H9 (cell line): ENCODE measurements around the gene NEXN. TPM values are rescaled to one million over a fixed set of nuclear protein-coding genes. Genes with fewer than 3 reads are reported as not detected.

Experiments used
- DNase-seq: peaks from one replicate; pipeline ENCODE4 v3.0.0-alpha.2; 2017
- H2AFZ ChIP-seq: one replicate; pipeline ENCODE4 v1.6.1; 2013; ENCODE audit warnings: mild to moderate bottlenecking, low read length, control low read depth, moderate library complexity
- H2AK5ac ChIP-seq: 2 replicates; pipeline ENCODE4 v1.6.1; 2013; ENCODE audit warnings: low read length, control low read depth, mixed read lengths; ENCODE audit not compliant: insufficient read length
- H2BK120ac ChIP-seq: one replicate; pipeline ENCODE4 v1.6.1; 2013; ENCODE audit warnings: low read depth, mild to moderate bottlenecking, low read length, control low read depth, inconsistent platforms; ENCODE audit not compliant: poor library complexity, severe bottlenecking
- H2BK12ac ChIP-seq: 2 replicates; pipeline ENCODE4 v1.6.1; 2013; ENCODE audit warnings: low read length, control low read depth, mixed read lengths, low read depth; ENCODE audit not compliant: insufficient read length
- H2BK15ac ChIP-seq: 2 replicates; pipeline ENCODE4 v1.6.1; 2013; ENCODE audit warnings: low read depth, low read length, control low read depth
- H2BK20ac ChIP-seq: one replicate; pipeline ENCODE4 v1.6.1; 2013; ENCODE audit warnings: low read depth, mild to moderate bottlenecking, low read length, control low read depth, inconsistent platforms; ENCODE audit not compliant: poor library complexity, severe bottlenecking
- H2BK5ac ChIP-seq: 2 replicates; pipeline ENCODE4 v1.6.1; 2013; ENCODE audit warnings: low read length, control low read depth, mixed read lengths; ENCODE audit not compliant: insufficient read length
- H3K14ac ChIP-seq: 2 replicates; pipeline ENCODE4 v1.6.1; 2013; ENCODE audit warnings: low read length, control low read depth; ENCODE audit not compliant: insufficient read depth
- H3K18ac ChIP-seq: 2 replicates; pipeline ENCODE4 v1.6.1; 2013; ENCODE audit warnings: low read depth, mild to moderate bottlenecking, mixed read lengths, low read length, control low read depth; ENCODE audit not compliant: insufficient read length
- H3K23ac ChIP-seq: 2 replicates; pipeline ENCODE4 v1.6.1; 2013; ENCODE audit warnings: low read length, control low read depth, mixed read lengths, low read depth; ENCODE audit not compliant: insufficient read length
- H3K23me2 ChIP-seq: 2 replicates; pipeline ENCODE4 v1.6.1; 2013; ENCODE audit warnings: low read depth, mild to moderate bottlenecking, mixed read lengths, low read length, control low read depth; ENCODE audit not compliant: insufficient read length, poor library complexity, severe bottlenecking
- H3K27ac ChIP-seq: 2 replicates; pipeline ENCODE4 v1.5.1; 2013; ENCODE audit warnings: low read length, control low read depth, mixed read lengths, low read depth; ENCODE audit not compliant: insufficient read length
- H3K27me3 ChIP-seq: 2 replicates; pipeline ENCODE4 v1.6.1; 2013; ENCODE audit warnings: low read length, control low read depth, inconsistent platforms; ENCODE audit not compliant: insufficient read depth
- H3K4ac ChIP-seq: 2 replicates; pipeline ENCODE4 v1.6.1; 2013; ENCODE audit warnings: low read depth, mild to moderate bottlenecking, control low read depth, inconsistent platforms, low read length, moderate library complexity
- H3K4me1 ChIP-seq: 2 replicates; pipeline ENCODE4 v1.6.1; 2013; ENCODE audit warnings: low read length, control low read depth, inconsistent platforms; ENCODE audit not compliant: insufficient read depth
- H3K4me2 ChIP-seq: 2 replicates; pipeline ENCODE4 v1.6.1; 2013; ENCODE audit warnings: low read length, control low read depth, mixed read lengths; ENCODE audit not compliant: insufficient read length, insufficient read depth
- H3K56ac ChIP-seq: 2 replicates; pipeline ENCODE4 v1.6.1; 2013; ENCODE audit warnings: low read depth, mild to moderate bottlenecking, mixed read lengths, low read length, control low read depth; ENCODE audit not compliant: insufficient read length
- H3K79me1 ChIP-seq: 2 replicates; pipeline ENCODE4 v1.6.1; 2013; ENCODE audit warnings: low read depth, mild to moderate bottlenecking, moderate library complexity, low read length, control low read depth, inconsistent platforms; ENCODE audit not compliant: insufficient read depth, poor library complexity, severe bottlenecking
- H3K79me2 ChIP-seq: 2 replicates; pipeline ENCODE4 v1.6.1; 2013; ENCODE audit warnings: low read length, control low read depth, inconsistent platforms; ENCODE audit not compliant: insufficient read depth
- H3K9ac ChIP-seq: 2 replicates; pipeline ENCODE4 v1.6.1; 2013; ENCODE audit warnings: low read length, control low read depth, mixed read lengths; ENCODE audit not compliant: insufficient read length; ENCODE audit errors: extremely low read depth
- H3K9me3 ChIP-seq: one replicate; pipeline ENCODE4 v1.6.1; 2013; ENCODE audit warnings: low read depth, low read length, inconsistent platforms; ENCODE audit not compliant: control insufficient read depth
- H3T11ph ChIP-seq: one replicate; pipeline ENCODE4 v1.6.1; 2013; ENCODE audit warnings: mild to moderate bottlenecking, low read length, control low read depth, inconsistent platforms
- H4K20me1 ChIP-seq: one replicate; pipeline ENCODE4 v1.6.1; 2013; ENCODE audit not compliant: control insufficient read depth, insufficient read length, insufficient read depth
- H4K5ac ChIP-seq: 2 replicates; pipeline ENCODE4 v1.6.1; 2013; ENCODE audit warnings: low read depth, mild to moderate bottlenecking, mixed read lengths, low read length, control low read depth; ENCODE audit not compliant: insufficient read length
- H4K8ac ChIP-seq: replicated peaks from 2 replicates; pipeline ENCODE4 v1.6.1; 2013; ENCODE audit warnings: low read length, control low read depth, mixed read lengths, low read depth; ENCODE audit not compliant: insufficient read length
- H4K91ac ChIP-seq: 2 replicates; pipeline ENCODE4 v1.6.1; 2013; ENCODE audit warnings: low read depth, mild to moderate bottlenecking, moderate library complexity, mixed read lengths, low read length, control low read depth; ENCODE audit not compliant: insufficient read length
- H3K27ac Mint-ChIP-seq, 3 experiments: 2 replicates in 2 of 3; 3 replicates in 1 of 3; pipeline ENCODE4 v1.8.0; 2020 to 2021; ENCODE audit warnings: mixed read lengths in 3 of 3, mild to moderate bottlenecking in 1 of 3, moderate library complexity in 1 of 3
- H3K27me3 Mint-ChIP-seq: 2 replicates; pipeline ENCODE4 v1.8.0; 2021; ENCODE audit warnings: low read depth, mild to moderate bottlenecking, moderate library complexity, mixed read lengths
- H3K36me3 Mint-ChIP-seq, 3 experiments: 2 replicates in 2 of 3; 3 replicates in 1 of 3; pipeline ENCODE4 v1.8.0; 2020 to 2021; ENCODE audit warnings: low read depth in 3 of 3, mixed read lengths in 3 of 3; ENCODE audit not compliant: insufficient read depth in 1 of 3
- H3K4me1 Mint-ChIP-seq, 2 experiments: 2 replicates each; pipeline ENCODE4 v1.8.0; 2020; ENCODE audit warnings: mixed read lengths in 2 of 2
- H3K4me3 Mint-ChIP-seq, 2 experiments: 2 replicates in 1 of 2; 3 replicates in 1 of 2; pipeline ENCODE4 v1.8.0; 2020 to 2021; ENCODE audit warnings: mild to moderate bottlenecking in 2 of 2, mixed read lengths in 2 of 2, moderate library complexity in 1 of 2
- H3K9me3 Mint-ChIP-seq, 2 experiments: 2 replicates in 1 of 2; 3 replicates in 1 of 2; pipeline ENCODE4 v1.8.0; 2020; ENCODE audit warnings: mild to moderate bottlenecking in 2 of 2, mixed read lengths in 2 of 2, moderate library complexity in 1 of 2
- WGBS: extraction: QIAGEN DNeasy Blood & Tissue Kit; methylation state at CpG from one replicate; pipeline ENCODE4 v1.1.7; 2013; ENCODE audit warnings: missing lambda C conversion rate, low lambda C conversion rate, mixed read lengths; ENCODE audit not compliant: insufficient read length; ENCODE audit errors: extremely low coverage; 5-methylcytosine and 5-hydroxymethylcytosine counted together
- total RNA-seq: library from RNA; stranded (reverse); gene quantifications from 2 replicates; pipeline ENCODE4 v1.2.1, GENCODE V29; 2021
- TF ChIP-seq, protein P1 (sequence below): fragments of 200-600 bp; sonication (generic); conservative IDR thresholded peaks from 3 replicates; pipeline ENCODE4 v1.8.0; 2021; ENCODE audit warnings: antibody characterized with exemption, mild to moderate bottlenecking

The NEXN gene
- total RNA-seq, 1 experiment from 2014 or later, result 3.2 TPM

DNA sequence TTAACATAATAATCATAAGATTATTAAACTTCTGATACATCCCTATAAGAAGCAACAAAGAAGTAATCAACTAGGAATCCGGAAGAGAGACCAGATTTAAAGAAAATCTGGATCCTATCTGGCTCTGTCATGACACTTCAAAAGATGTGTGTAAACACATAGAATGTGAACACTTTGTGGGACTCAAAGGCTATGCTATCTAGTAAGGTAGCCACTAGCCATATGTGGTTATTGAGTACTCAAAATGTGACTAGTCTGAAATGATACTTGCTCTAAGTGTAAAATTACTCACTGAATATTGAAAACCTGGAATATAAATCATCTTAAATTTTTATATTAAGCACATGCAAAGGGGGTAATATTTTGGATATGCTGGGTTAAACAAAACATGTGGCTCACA lies 81.8 kb downstream of the NEXN start:
- H3K27me3 ChIP-seq, result no peaks in the 10 kb centered on the region
- no peak for DNase-seq
- no peaks in the 10 kb centered on the region for H3K9me3 ChIP-seq
- H3K27ac ChIP-seq, result no peak overlapping the region
- H3K36me3 Mint-ChIP-seq, result peaks cover 33 to 63% (median 62%) of the 10 kb centered on the region in 3 experiments
- H3K79me1 ChIP-seq, result peaks cover 3% of the 10 kb centered on the region
- no CpG with 5 or more reads among the region's 1 CpG for WGBS
- H3K23ac ChIP-seq, result no peak overlapping the region
- H3K23me2 ChIP-seq, result no peaks in the 10 kb centered on the region
- TF ChIP-seq, protein P1, sequence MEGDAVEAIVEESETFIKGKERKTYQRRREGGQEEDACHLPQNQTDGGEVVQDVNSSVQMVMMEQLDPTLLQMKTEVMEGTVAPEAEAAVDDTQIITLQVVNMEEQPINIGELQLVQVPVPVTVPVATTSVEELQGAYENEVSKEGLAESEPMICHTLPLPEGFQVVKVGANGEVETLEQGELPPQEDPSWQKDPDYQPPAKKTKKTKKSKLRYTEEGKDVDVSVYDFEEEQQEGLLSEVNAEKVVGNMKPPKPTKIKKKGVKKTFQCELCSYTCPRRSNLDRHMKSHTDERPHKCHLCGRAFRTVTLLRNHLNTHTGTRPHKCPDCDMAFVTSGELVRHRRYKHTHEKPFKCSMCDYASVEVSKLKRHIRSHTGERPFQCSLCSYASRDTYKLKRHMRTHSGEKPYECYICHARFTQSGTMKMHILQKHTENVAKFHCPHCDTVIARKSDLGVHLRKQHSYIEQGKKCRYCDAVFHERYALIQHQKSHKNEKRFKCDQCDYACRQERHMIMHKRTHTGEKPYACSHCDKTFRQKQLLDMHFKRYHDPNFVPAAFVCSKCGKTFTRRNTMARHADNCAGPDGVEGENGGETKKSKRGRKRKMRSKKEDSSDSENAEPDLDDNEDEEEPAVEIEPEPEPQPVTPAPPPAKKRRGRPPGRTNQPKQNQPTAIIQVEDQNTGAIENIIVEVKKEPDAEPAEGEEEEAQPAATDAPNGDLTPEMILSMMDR, result no peak
- H3T11ph ChIP-seq, result no peak overlapping the region
- H3K4me3 Mint-ChIP-seq, result no peak overlapping the region
- no peaks in the 10 kb centered on the region for H3K27me3 Mint-ChIP-seq
- no peak overlapping the region for H2BK12ac ChIP-seq
- H3K18ac ChIP-seq, result no peak overlapping the region
- H3K27ac Mint-ChIP-seq, result no peak overlapping the region
- no peaks in the 10 kb centered on the region for H4K20me1 ChIP-seq
- no peak overlapping the region for H2AK5ac ChIP-seq
- no peak overlapping the region for H3K4me2 ChIP-seq
- no peak overlapping the region for H2BK5ac ChIP-seq
- H2AFZ ChIP-seq, result no peak overlapping the region
- no peak overlapping the region for H3K9ac ChIP-seq
- H4K8ac ChIP-seq, result no peak overlapping the region
- no peak overlapping the region for H2BK20ac ChIP-seq
- H3K4me1 Mint-ChIP-seq, result peaks cover 16 to 23% of the 10 kb centered on the region in 2 experiments
- H2BK15ac ChIP-seq, result no peak overlapping the region
- H3K9me3 Mint-ChIP-seq, result no peaks in the 10 kb centered on the region
- peaks cover 37% of the 10 kb centered on the region for H3K79me2 ChIP-seq
- H4K91ac ChIP-seq, result no peak overlapping the region
- H3K56ac ChIP-seq, result no peak overlapping the region
- no peaks in the 10 kb centered on the region for H3K4me1 ChIP-seq
- no peak overlapping the region for H3K4ac ChIP-seq
- H2BK120ac ChIP-seq, result no peak overlapping the region
- no peak overlapping the region for H4K5ac ChIP-seq
- no peak overlapping the region for H3K14ac ChIP-seq
